SW 1271 (cell line): ENCODE results near the gene CCP110.
A peak's percentile ranks its signal among the peaks of the same experiment; 100 is the strongest.

ENCODE experiments used
- DNase-seq, 2 experiments: peaks; one replicate each; lab custom pipeline; 2025; lab: John Stamatoyannopoulos, UW

CCP110 gene

GRCh38 chr16:19549673-19550072, 25.9 kb downstream of the CCP110 start:
- DNase-seq: no peak

DNA sequence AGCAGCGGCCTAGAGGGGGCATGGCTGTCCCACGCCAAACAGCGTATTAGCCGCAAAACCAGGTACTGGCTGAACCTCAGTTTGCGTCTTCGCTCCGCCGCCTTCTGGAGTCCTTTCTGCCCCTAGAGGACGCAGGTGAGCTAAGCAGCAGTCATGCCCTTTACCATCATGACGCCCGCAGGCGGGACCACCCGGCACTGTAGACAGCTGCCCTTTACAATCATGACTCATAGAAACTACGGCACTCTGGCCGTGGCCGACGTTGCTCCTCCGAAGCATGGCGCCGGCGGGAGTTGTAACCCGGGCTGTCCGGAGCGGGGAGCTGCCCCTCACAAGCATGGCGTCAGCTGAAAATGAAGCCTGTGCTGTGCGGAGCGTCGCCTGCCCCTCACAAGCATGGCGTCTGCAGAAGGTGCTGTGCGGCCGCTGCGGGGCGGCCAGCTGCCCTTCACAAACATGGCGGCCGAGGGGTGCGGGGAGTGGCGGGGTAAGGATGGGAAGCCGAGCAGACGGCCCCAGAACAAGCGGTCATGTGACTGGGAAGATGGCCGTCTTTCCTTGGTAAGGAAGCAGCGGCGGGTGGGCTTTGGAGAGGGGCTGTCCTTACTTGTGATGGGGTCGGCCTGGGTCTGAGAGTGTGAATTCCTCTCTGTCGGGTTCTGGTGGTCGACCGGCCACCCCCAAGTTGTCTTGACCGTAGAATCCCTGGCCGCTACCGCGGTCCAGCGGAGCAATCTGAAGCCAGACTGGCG, 31.6 kb downstream of the CCP110 start, which contains the start of gene VPS35L:
VPS35L (plus strand) TSS at position 518 of the 752 bp plus-strand sequence; CDS start at position 545, 27 bp downstream.
- peak; percentile 75 to 93 for DNase-seq

GRCh38 chr16:19555938-19556771, 32.4 kb downstream of the CCP110 start:
- DNase-seq: peak in 1 of 2 experiments; percentile 27

- DNase-seq: peak in 1 of 2 experiments; percentile 55
These were observed 35.6 kb downstream of the CCP110 start for GRCh38 chr16:19559242-19559910.

GRCh38 chr16:19560078-19560477, 36.3 kb downstream of the CCP110 start:
- DNase-seq: no peak

GRCh38 chr16:19563377-19563776, 39.6 kb downstream of the CCP110 start:
- no peak for DNase-seq

GRCh38 chr16:19566362-19566761, 42.6 kb downstream of the CCP110 start:
- no peak for DNase-seq

- no peak for DNase-seq
These were observed 43.8 kb downstream of the CCP110 start for GRCh38 chr16:19567560-19567959.

GRCh38 chr16:19573997-19574396, 50.3 kb downstream of the CCP110 start:
- no peak for DNase-seq

GRCh38 chr16:19574615-19575014, 50.9 kb downstream of the CCP110 start:
- no peak for DNase-seq

- DNase-seq: no peak
These were observed 54.7 kb downstream of the CCP110 start for GRCh38 chr16:19578378-19578971.

- DNase-seq: no peak
These were observed 58.5 kb downstream of the CCP110 start for GRCh38 chr16:19582050-19582831.

DNA sequence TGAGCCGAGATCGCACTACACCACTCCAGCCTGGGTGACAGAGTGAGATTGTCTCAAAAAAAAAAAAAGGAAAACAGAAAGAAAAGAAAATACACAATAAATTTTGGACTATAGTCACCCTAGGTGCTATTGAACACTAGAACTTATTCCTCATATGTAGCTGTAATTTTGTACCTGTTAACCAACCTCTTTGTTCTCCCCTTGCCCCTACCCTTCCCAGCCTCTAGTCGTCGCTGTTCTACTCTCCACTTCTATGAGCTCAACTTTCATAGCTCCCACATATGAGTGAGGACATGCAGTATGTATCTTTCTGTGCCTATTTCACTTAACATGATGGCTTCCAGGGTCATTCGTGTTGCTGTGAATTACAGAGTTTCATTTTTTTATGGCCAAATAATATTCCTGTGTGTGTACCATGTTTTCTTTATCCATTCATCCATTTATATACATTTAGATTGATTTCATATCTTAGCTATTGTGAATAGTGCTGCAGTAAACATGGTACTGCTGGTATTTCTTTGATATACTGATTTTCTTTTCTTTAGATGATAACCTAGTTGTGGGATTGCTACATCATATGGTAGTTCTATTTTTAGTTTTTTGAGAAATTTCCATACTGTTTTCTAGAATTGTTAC, 60.0 kb downstream of the CCP110 start:
- no peak for DNase-seq

GRCh38 chr16:19588661-19589060, 64.9 kb downstream of the CCP110 start:
- DNase-seq: no peak

DNA sequence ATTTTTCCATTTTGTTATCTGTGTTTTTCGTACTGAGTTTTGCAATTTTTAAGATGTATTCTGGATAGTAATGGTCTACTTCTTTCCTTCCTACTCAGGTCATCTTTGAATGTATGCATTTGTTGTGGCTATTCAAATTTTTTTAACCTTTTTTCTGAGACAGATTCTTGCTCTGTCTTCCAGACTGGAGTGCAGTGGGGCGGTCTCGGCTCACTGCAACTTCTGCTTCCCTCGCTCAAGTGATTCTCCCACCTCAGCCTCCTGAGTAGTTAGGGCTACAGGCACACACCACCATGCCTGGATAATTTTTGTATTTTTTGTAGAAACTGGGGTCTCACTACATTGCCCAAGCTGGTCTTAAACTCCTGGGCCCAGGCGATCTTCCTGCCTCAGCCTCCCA, 65.4 kb downstream of the CCP110 start:
- no peak for DNase-seq

- no peak for DNase-seq
These were observed 66.1 kb downstream of the CCP110 start for GRCh38 chr16:19589771-19590302.

DNA sequence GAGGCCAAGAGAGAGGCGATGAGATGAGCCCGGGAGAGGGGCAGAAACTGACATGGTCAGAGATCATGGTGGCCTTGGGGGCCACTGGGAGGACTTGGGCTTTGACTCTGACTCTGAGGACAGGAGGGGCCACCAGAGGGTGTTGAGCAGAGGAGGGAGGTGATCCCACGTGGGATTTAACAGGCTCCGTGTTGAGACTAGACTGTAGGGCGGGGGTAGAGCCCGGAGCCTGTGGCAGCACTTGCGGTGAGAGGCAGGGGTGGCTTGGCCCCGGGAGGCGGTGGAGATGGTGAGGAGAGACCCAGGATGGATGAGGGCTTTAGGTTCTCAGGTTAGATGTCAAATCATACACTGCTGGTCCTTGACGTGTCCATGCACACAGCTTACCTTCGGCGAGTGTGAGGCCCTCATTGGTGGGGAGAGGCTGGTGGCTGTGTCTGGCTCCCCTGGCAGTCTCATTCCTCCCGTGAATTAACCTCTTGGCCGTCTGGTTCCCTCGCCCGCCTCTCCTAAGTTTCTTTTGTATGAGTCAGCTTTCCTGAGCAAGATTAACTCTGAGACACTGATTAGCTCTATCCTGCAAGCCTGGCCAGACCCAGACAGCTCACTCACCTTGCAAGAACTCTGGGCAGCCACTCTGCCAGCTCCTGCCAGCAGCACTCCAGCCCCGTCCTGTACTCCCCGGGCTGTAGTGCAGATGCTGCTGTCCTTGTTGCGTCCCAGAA, 71.5 kb downstream of the CCP110 start:
- peak; percentile 10 to 40 for DNase-seq

- no peak for DNase-seq
These were observed 75.2 kb downstream of the CCP110 start for GRCh38 chr16:19598805-19599510.
